MCF 10A (cell line): ENCODE results near the gene GSC. TPM values are rescaled to one million over a fixed set of nuclear protein-coding genes. Genes with fewer than 3 reads are reported as not detected.
"Not testable (repeated sequence)": the region's sequence is repeated elsewhere in the genome, so short reads cannot be mapped to it uniquely, and the experiment has no call there.

ENCODE experiments used
- BruUV-seq: library from RNA; stranded (reverse); fragments of 400-500 nt; replicated peaks from 2 replicates; lab custom pipeline; 2021; lab: Mats Ljungman, UMichigan
- CTCF ChIA-PET: fragments of 300-600 bp; sonication (Branson Sonifier 250); formaldehyde crosslinking; extraction: SDS; loops from one replicate; lab custom pipeline; 2021; ENCODE audit warnings: antibody characterized with exemption, inconsistent platforms; lab: Yijun Ruan, JAX
- POLR2A ChIA-PET: fragments of 300-600, 350-650 bp; sonication (Branson Sonifier 250); formaldehyde crosslinking; extraction: SDS; loops from one replicate; lab custom pipeline; 2020; ENCODE audit warnings: antibody characterized with exemption, inconsistent platforms; lab: Yijun Ruan, JAX
- DNase-seq: peaks from one replicate; pipeline ENCODE4 v3.0.0-alpha.2; 2018; ENCODE audit not compliant: unreplicated experiment
- H3K27ac Mint-ChIP-seq: one replicate; pipeline ENCODE4 v1.8.0; 2022; ENCODE audit warnings: mild to moderate bottlenecking, low read depth, mixed read lengths; ENCODE audit not compliant: unreplicated experiment
- H3K27me3 Mint-ChIP-seq: one replicate; pipeline ENCODE4 v1.8.0; 2022; ENCODE audit warnings: mixed read lengths; ENCODE audit not compliant: insufficient read depth, unreplicated experiment
- H3K36me3 Mint-ChIP-seq: one replicate; pipeline ENCODE4 v1.8.0; 2022; ENCODE audit warnings: mild to moderate bottlenecking, moderate library complexity, mixed read lengths; ENCODE audit not compliant: insufficient read depth, unreplicated experiment
- H3K4me1 Mint-ChIP-seq: one replicate; pipeline ENCODE4 v1.8.0; 2022; ENCODE audit warnings: mixed read lengths; ENCODE audit not compliant: insufficient read depth, unreplicated experiment
- H3K4me3 Mint-ChIP-seq: one replicate; pipeline ENCODE4 v1.8.0; 2022; ENCODE audit warnings: mild to moderate bottlenecking, moderate library complexity, mixed read lengths; ENCODE audit not compliant: unreplicated experiment
- H3K9me3 Mint-ChIP-seq: one replicate; pipeline ENCODE4 v1.8.0; 2022; ENCODE audit warnings: mixed read lengths; ENCODE audit not compliant: unreplicated experiment
- intact Hi-C: fragments of 100-400 bp; cut with micrococcal nuclease; formaldehyde crosslinking; loops from 2 replicates; pipeline ENCODE4 v1.14.1; 2022
- total RNA-seq: library from RNA; stranded (reverse); gene quantifications from 2 replicates; pipeline ENCODE4 v1.2.3, GENCODE V29; 2022
- TF ChIP-seq, protein P1 (sequence below): fragments of 200-600 bp; IDR thresholded peaks from one replicate; pipeline ENCODE4 v1.8.0; 2022; ENCODE audit warnings: antibody characterized with exemption, mild to moderate bottlenecking; ENCODE audit not compliant: unreplicated experiment

The GSC gene
- total RNA-seq, 1 experiment from 2014 or later, result not detected

DNA sequence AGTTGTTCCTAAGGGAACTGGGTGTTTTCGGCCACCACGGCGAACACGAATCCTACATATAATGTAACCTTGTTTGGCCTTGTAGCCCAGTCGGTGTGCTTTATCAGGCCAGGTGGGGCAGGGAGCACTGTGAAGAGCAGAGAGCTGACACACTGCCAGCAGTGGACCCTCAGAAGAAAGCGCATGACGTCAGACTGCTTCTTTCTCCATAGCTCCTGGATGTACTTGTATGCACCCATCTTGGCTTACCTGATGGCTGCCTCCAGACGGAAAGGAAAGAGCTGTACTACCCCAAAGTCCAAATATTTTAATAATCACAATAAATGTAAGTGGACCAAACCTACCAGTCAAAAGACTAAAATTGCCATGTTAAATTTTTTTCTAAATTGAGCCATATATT lies 31.3 kb upstream of the GSC start:
- no peak overlapping the region for H3K27ac Mint-ChIP-seq
- intact Hi-C loops, result no loop called here
- no peak for DNase-seq
- ChIA-PET POLR2A (no interaction called here), CTCF (interaction anchor here (0.7 to 1.0 kb wide), 2 partner anchors 8 to 23 kb away, joined by 3 read pairs; no protein-coding TSS in a partner anchor)
- H3K4me3 Mint-ChIP-seq, result no peak overlapping the region
- no peaks in the 10 kb centered on the region for H3K9me3 Mint-ChIP-seq
- TF ChIP-seq, protein P1, sequence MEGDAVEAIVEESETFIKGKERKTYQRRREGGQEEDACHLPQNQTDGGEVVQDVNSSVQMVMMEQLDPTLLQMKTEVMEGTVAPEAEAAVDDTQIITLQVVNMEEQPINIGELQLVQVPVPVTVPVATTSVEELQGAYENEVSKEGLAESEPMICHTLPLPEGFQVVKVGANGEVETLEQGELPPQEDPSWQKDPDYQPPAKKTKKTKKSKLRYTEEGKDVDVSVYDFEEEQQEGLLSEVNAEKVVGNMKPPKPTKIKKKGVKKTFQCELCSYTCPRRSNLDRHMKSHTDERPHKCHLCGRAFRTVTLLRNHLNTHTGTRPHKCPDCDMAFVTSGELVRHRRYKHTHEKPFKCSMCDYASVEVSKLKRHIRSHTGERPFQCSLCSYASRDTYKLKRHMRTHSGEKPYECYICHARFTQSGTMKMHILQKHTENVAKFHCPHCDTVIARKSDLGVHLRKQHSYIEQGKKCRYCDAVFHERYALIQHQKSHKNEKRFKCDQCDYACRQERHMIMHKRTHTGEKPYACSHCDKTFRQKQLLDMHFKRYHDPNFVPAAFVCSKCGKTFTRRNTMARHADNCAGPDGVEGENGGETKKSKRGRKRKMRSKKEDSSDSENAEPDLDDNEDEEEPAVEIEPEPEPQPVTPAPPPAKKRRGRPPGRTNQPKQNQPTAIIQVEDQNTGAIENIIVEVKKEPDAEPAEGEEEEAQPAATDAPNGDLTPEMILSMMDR, result no peak
- H3K4me1 Mint-ChIP-seq, result no peaks in the 10 kb centered on the region
- no peaks in the 10 kb centered on the region for H3K36me3 Mint-ChIP-seq
- BruUV-seq, result no TSS peak
- H3K27me3 Mint-ChIP-seq, result no peaks in the 10 kb centered on the region

DNA sequence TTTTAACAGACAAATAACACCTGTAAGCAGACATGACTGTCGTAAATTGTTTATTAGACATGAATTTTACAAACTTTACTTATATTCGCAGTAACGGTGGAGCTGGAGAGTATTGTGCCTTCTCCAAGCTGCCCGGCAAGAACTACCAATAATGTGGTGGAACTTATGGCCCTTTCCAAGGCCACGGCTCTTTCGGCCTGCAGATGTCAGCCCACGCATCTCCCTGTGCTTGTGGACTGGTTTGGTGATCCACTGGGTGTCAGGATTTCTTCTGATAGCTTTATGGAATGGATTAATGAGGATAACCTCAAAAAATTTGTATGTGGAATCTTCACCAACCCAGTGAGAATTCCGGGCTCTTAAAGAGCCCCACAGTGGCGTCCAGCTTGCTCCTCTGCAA lies 30.9 kb upstream of the GSC start:
- H3K27me3 Mint-ChIP-seq, intact Hi-C loops, BruUV-seq, H3K4me1 Mint-ChIP-seq, H3K4me3 Mint-ChIP-seq, H3K9me3 Mint-ChIP-seq, DNase-seq, H3K27ac Mint-ChIP-seq, H3K36me3 Mint-ChIP-seq, POLR2A ChIA-PET: not testable (repeated sequence)
- CTCF ChIA-PET, result interaction anchor here (0.6 to 1.0 kb wide), 3 partner anchors 8 to 23 kb away, joined by 3 read pairs; no protein-coding TSS in a partner anchor

DNA sequence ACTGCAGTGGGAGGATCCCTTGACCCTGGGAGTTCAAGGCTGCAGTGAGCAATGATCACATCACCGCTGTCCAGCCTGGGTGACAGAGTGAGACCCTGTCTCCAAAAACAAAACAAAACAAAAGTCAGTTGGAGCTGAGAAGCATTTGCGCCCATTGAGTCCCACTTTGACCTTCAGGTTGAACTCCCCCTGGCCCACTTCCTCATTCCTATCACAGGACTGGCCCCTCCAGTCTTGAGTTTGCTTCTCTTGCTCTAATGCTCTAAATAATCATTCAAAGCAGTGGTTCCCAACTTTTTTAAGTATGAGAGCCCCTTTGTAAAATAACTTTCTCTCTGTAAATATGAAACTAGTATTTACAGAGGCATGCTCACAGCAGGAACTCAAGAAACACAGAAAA lies 28.0 kb upstream of the GSC start:
- BruUV-seq, result no TSS peak
- no peaks in the 10 kb centered on the region for H3K9me3 Mint-ChIP-seq
- intact Hi-C loops, result no loop called here

DNA sequence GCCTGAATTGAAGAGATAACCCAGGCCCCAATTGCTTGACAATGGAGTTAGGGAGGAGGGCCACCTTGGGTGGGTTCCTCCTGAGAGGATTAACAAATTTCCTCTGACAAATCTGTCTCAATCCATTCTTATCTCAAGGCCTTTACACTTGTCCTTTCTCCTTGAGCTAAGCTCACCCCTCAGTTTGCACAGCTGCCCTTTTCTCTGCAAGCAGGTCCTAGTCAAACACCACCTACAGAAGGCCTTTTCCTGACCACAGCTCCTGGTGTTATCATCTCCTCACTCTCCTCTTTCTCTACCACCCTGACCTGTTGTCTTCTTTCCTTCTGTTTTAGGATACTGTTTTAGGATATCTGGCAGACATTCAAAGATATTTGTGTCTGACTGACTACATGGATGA lies 26.4 kb upstream of the GSC start:
- ChIA-PET CTCF (no interaction called here), POLR2A (interaction anchor here (0.7 kb wide), 1 partner anchor 242 kb away, joined by 3 read pairs; no protein-coding TSS in a partner anchor)
- DNase-seq, result no peak
- intact Hi-C loops, result no loop called here
- Mint-ChIP-seq H3K27me3 (no peaks in the 10 kb centered on the region), H3K4me3 (no peak overlapping the region), H3K9me3 (no peaks in the 10 kb centered on the region), H3K4me1 (peaks cover 6% of the 10 kb centered on the region), H3K27ac (no peak overlapping the region), H3K36me3 (no peaks in the 10 kb centered on the region)
- TF ChIP-seq, protein P1, result no peak
- BruUV-seq, result no TSS peak

More for the DNA sequence above, 28.0 kb upstream of the GSC start:
- POLR2A ChIA-PET, result no interaction called here
- TF ChIP-seq, protein P1, result no peak
- DNase-seq, result no peak
- Mint-ChIP-seq H3K27me3 (no peaks in the 10 kb centered on the region), H3K4me3 (no peak overlapping the region), H3K4me1 (peaks cover 6% of the 10 kb centered on the region), H3K36me3 (no peaks in the 10 kb centered on the region), H3K27ac (no peak overlapping the region)
- CTCF ChIA-PET, result no interaction called here
